ENCODE measurements around the gene APOBEC3H.

Gene APOBEC3H

GRCh38 chr22:39148026-39148726 lies 51.1 kb downstream of the APOBEC3H start:
- Histone ChIP-seq H3K9me2 (ENCODE audit: low read depth, low read length) (no peaks in the 10 kb centered on the region), H3K9ac (ENCODE audit: low read length) (no peak overlapping the region; the same call in 1 of the 2 replicates), H2AFZ (ENCODE audit: low read length) (no peak overlapping the region), H3K79me2 (ENCODE audit: insufficient read depth, low read length) (no peaks in the 10 kb centered on the region), H3K4me1 (ENCODE audit: insufficient read depth, low read length, severe bottlenecking) (peaks cover 69% of the 10 kb centered on the region), H3F3A (ENCODE audit: insufficient read depth, low read length) (0 out of 2 replicates have a peak, but pooled peaks cover 5% of the 10 kb centered on the region), H3K9me3 (ENCODE audit: low read length) (no peaks in the 10 kb centered on the region), H3K27me3 (ENCODE audit: insufficient read depth, low read length) (peaks cover 3% of the 10 kb centered on the region; the same call in 1 of the 2 replicates), H3K4me3 (ENCODE audit: low read depth, low read length, poor library complexity, severe bottlenecking) (no peak overlapping the region), H3K27ac (ENCODE audit: low read depth, low read length, poor library complexity, severe bottlenecking) (peak overlapping the region; percentile 81), H4K20me1 (ENCODE audit: insufficient read depth, low read length) (no peaks in the 10 kb centered on the region), H3K4me2 (ENCODE audit: low read length) (peak overlapping the region; percentile 7; the same call in 1 of the 2 replicates), H3K36me3 (ENCODE audit: insufficient read depth, low read length) (peaks cover 24% of the 10 kb centered on the region)
- TF ChIP-seq CTCF (IDR thresholded peaks at IDR 0.05; ENCODE audit: low read length) (no peak), EZH2 (IDR thresholded peaks at IDR 0.05; ENCODE audit: borderline replicate concordance, low read length) (no peak)

- Histone ChIP-seq H3K27ac (ENCODE audit: low read depth, low read length, poor library complexity, severe bottlenecking) (peak overlapping the region; percentile 81), H3K36me3 (ENCODE audit: insufficient read depth, low read length) (peaks cover 19% of the 10 kb centered on the region; the same call in 1 of the 2 replicates), H3K79me2 (ENCODE audit: insufficient read depth, low read length) (no peaks in the 10 kb centered on the region), H3K27me3 (ENCODE audit: insufficient read depth, low read length) (peaks cover 4% of the 10 kb centered on the region; the same call in 1 of the 2 replicates), H3K9me3 (ENCODE audit: low read length) (no peaks in the 10 kb centered on the region), H3K9ac (ENCODE audit: low read length) (peak overlapping the region; percentile 33; the same call in 1 of the 2 replicates), H3K4me3 (ENCODE audit: low read depth, low read length, poor library complexity, severe bottlenecking) (no peak overlapping the region), H3K4me2 (ENCODE audit: low read length) (peak overlapping the region; percentile 71; the same call in 1 of the 2 replicates), H4K20me1 (ENCODE audit: insufficient read depth, low read length) (no peaks in the 10 kb centered on the region), H3F3A (ENCODE audit: insufficient read depth, low read length) (0 out of 2 replicates have a peak, but pooled peaks cover 5% of the 10 kb centered on the region), H3K9me2 (ENCODE audit: low read depth, low read length) (no peaks in the 10 kb centered on the region), H3K4me1 (ENCODE audit: insufficient read depth, low read length, severe bottlenecking) (peaks cover 74% of the 10 kb centered on the region), H2AFZ (ENCODE audit: low read length) (no peak overlapping the region)
- TF ChIP-seq EZH2 (IDR thresholded peaks at IDR 0.05; ENCODE audit: borderline replicate concordance, low read length) = no peak
- TF ChIP-seq CTCF (IDR thresholded peaks at IDR 0.05; ENCODE audit: low read length) = no peak
Measured at GRCh38 chr22:39148727-39149535, 51.9 kb downstream of the APOBEC3H start.

- H3K9me3 ChIP-seq (ENCODE audit: low read length) = no peaks in the 10 kb centered on the region
- H3F3A ChIP-seq (ENCODE audit: insufficient read depth, low read length) = 0 out of 2 replicates have a peak, but pooled peaks cover 5% of the 10 kb centered on the region
- H3K27ac ChIP-seq (ENCODE audit: low read depth, low read length, poor library complexity, severe bottlenecking) = peak overlapping the region; percentile 81
- H3K27me3 ChIP-seq (ENCODE audit: insufficient read depth, low read length) = peaks cover 4% of the 10 kb centered on the region; the same call in 1 of the 2 replicates
- H3K9me2 ChIP-seq (ENCODE audit: low read depth, low read length) = no peaks in the 10 kb centered on the region
- H4K20me1 ChIP-seq (ENCODE audit: insufficient read depth, low read length) = no peaks in the 10 kb centered on the region
- H2AFZ ChIP-seq (ENCODE audit: low read length) = no peak overlapping the region
- H3K79me2 ChIP-seq (ENCODE audit: insufficient read depth, low read length) = no peaks in the 10 kb centered on the region
- TF ChIP-seq CTCF (IDR thresholded peaks at IDR 0.05; ENCODE audit: low read length) = no peak
- no peak for TF ChIP-seq EZH2 (IDR thresholded peaks at IDR 0.05; ENCODE audit: borderline replicate concordance, low read length)
- peak overlapping the region; percentile 71 for H3K4me2 ChIP-seq (ENCODE audit: low read length)
- H3K9ac ChIP-seq (ENCODE audit: low read length) = peak overlapping the region; percentile 33; the same call in 1 of the 2 replicates
- H3K36me3 ChIP-seq (ENCODE audit: insufficient read depth, low read length) = peaks cover 19% of the 10 kb centered on the region; the same call in 1 of the 2 replicates
- H3K4me3 ChIP-seq (ENCODE audit: low read depth, low read length, poor library complexity, severe bottlenecking) = peak overlapping the region; percentile 31
- H3K4me1 ChIP-seq (ENCODE audit: insufficient read depth, low read length, severe bottlenecking) = peaks cover 62% of the 10 kb centered on the region
Measured at GRCh38 chr22:39149915-39150847, 53.1 kb downstream of the APOBEC3H start.
